OCI-LY1 (cell line): Measurements from ENCODE around the gene MBOAT2.

ENCODE experiments used
- H2AFZ ChIP-seq: fragments of 200-600 bp; sonication (generic), shearing (Covaris generic); 2 replicates; pipeline ENCODE4 v1.6.0; 2014; ENCODE audit warnings: antibody characterized with exemption, mild to moderate bottlenecking, low read length
- H3F3A ChIP-seq: fragments of 200-600 bp; sonication (generic), shearing (Covaris generic); 2 replicates; pipeline ENCODE4 v1.6.0; 2014; ENCODE audit warnings: mild to moderate bottlenecking, antibody characterized with exemption, low read length, moderate library complexity; ENCODE audit not compliant: insufficient read depth
- H3K27ac ChIP-seq: fragments of 200-600 bp; sonication (generic); 2 replicates; pipeline ENCODE4 v1.5.1; 2014; ENCODE audit warnings: low read length, mixed run types, mild to moderate bottlenecking, low read depth; ENCODE audit not compliant: poor library complexity, severe bottlenecking
- H3K27me3 ChIP-seq: fragments of 200-600 bp; sonication (generic); 2 replicates; pipeline ENCODE4 v1.6.0; 2014; ENCODE audit warnings: antibody characterized with exemption, mild to moderate bottlenecking, low read length, moderate library complexity; ENCODE audit not compliant: insufficient read depth
- H3K36me3 ChIP-seq: fragments of 200-600 bp; sonication (generic); 2 replicates; pipeline ENCODE4 v1.6.1; 2014; ENCODE audit warnings: mild to moderate bottlenecking, antibody characterized with exemption, low read length, moderate library complexity, mixed read lengths; ENCODE audit not compliant: insufficient read depth
- H3K4me1 ChIP-seq: fragments of 200-600 bp; sonication (generic); 2 replicates; pipeline ENCODE4 v1.5.1; 2014; ENCODE audit warnings: mild to moderate bottlenecking, low read length, moderate library complexity; ENCODE audit not compliant: insufficient read depth, severe bottlenecking
- H3K4me2 ChIP-seq: fragments of 200-600 bp; sonication (generic), shearing (Covaris generic); 2 replicates; pipeline ENCODE4 v1.6.1; 2014; ENCODE audit warnings: low read length
- H3K4me3 ChIP-seq: fragments of 200-600 bp; sonication (generic); 2 replicates; pipeline ENCODE4 v1.5.1; 2014; ENCODE audit warnings: low read length, low read depth, mild to moderate bottlenecking, mixed read lengths; ENCODE audit not compliant: poor library complexity, severe bottlenecking
- H3K79me2 ChIP-seq: fragments of 200-600 bp; shearing (Covaris generic); 2 replicates; pipeline ENCODE4 v1.6.1; 2016; ENCODE audit warnings: mixed run types, low read length, mixed read lengths; ENCODE audit not compliant: insufficient read depth
- H3K9ac ChIP-seq: fragments of 200-600 bp; sonication (generic), shearing (Covaris generic); 2 replicates; pipeline ENCODE4 v1.6.1; 2014; ENCODE audit warnings: mild to moderate bottlenecking, low read length, mixed read lengths
- H3K9me2 ChIP-seq: fragments of 200-600 bp; sonication (generic), shearing (Covaris generic); 2 replicates; pipeline ENCODE4 v1.6.1; 2014; ENCODE audit warnings: low read depth, mild to moderate bottlenecking, low read length, mixed read lengths
- H3K9me3 ChIP-seq: fragments of 200-600 bp; shearing (Covaris generic); 2 replicates; pipeline ENCODE4 v1.6.1; 2014; ENCODE audit warnings: low read length, mixed read lengths
- H4K20me1 ChIP-seq: fragments of 200-600 bp; sonication (generic), shearing (Covaris generic); 2 replicates; pipeline ENCODE4 v1.6.0; 2016; ENCODE audit warnings: mild to moderate bottlenecking, low read length; ENCODE audit not compliant: insufficient read depth
- EZH2 ChIP-seq: fragments of 200-600 bp; sonication (generic), shearing (Covaris generic); IDR thresholded peaks from 2 replicates; pipeline ENCODE4 v1.8.0; 2017; ENCODE audit warnings: borderline replicate concordance, mixed run types, mild to moderate bottlenecking, antibody characterized with exemption, low read length, moderate library complexity, mixed read lengths
- TF ChIP-seq, protein P1 (sequence below): fragments of 200-600 bp; sonication (generic), shearing (Covaris generic); IDR thresholded peaks from 2 replicates; pipeline ENCODE4 v1.5.1; 2017; ENCODE audit warnings: mild to moderate bottlenecking, antibody characterized with exemption, low read length, moderate library complexity, mixed read lengths

The MBOAT2 gene

GRCh38 chr2:8938384-8938783 lies 65.1 kb downstream of the MBOAT2 start:
- no peak overlapping the region for H3K9ac ChIP-seq
- H4K20me1 ChIP-seq = no peaks in the 10 kb centered on the region
- H3F3A ChIP-seq = no peaks in the 10 kb centered on the region
- H3K27ac ChIP-seq = no peak overlapping the region
- TF ChIP-seq, protein P1, sequence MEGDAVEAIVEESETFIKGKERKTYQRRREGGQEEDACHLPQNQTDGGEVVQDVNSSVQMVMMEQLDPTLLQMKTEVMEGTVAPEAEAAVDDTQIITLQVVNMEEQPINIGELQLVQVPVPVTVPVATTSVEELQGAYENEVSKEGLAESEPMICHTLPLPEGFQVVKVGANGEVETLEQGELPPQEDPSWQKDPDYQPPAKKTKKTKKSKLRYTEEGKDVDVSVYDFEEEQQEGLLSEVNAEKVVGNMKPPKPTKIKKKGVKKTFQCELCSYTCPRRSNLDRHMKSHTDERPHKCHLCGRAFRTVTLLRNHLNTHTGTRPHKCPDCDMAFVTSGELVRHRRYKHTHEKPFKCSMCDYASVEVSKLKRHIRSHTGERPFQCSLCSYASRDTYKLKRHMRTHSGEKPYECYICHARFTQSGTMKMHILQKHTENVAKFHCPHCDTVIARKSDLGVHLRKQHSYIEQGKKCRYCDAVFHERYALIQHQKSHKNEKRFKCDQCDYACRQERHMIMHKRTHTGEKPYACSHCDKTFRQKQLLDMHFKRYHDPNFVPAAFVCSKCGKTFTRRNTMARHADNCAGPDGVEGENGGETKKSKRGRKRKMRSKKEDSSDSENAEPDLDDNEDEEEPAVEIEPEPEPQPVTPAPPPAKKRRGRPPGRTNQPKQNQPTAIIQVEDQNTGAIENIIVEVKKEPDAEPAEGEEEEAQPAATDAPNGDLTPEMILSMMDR = no peak
- no peak for TF ChIP-seq EZH2
- no peak overlapping the region for H2AFZ ChIP-seq
- no peaks in the 10 kb centered on the region for H3K9me3 ChIP-seq
- no peaks in the 10 kb centered on the region for H3K4me1 ChIP-seq
- H3K27me3 ChIP-seq = peaks cover 5% of the 10 kb centered on the region; the same call in 1 of the 2 replicates
- no peak overlapping the region for H3K4me3 ChIP-seq
- no peaks in the 10 kb centered on the region for H3K36me3 ChIP-seq
- H3K79me2 ChIP-seq = no peaks in the 10 kb centered on the region
- H3K9me2 ChIP-seq = no peaks in the 10 kb centered on the region
- no peak overlapping the region for H3K4me2 ChIP-seq

DNA sequence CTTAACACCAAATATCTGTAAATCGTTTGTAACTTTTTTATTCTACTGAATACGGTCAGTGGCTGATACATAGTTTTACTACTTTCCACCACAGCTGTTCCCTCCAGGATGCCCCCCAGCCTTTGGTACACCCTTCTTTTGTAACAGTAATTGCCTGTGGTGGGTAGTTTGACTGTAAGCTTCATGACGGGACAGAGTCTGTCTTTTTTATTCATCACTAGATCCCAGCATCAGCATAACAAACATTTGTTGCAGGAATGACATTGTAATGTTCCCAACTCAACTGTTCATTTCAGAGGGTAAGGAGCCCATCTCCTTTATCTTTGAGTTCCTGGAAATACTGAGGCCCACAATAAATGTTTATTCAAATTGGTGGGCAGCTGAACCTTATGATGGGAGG lies 67.5 kb downstream of the MBOAT2 start:
- Histone ChIP-seq H3K27ac (no peak overlapping the region), H3K79me2 (no peaks in the 10 kb centered on the region), H3K4me2 (no peak overlapping the region), H3K4me3 (no peak overlapping the region), H3K4me1 (no peaks in the 10 kb centered on the region), H3K27me3 (peaks cover 5% of the 10 kb centered on the region; the same call in 1 of the 2 replicates), H3K9me3 (no peaks in the 10 kb centered on the region), H2AFZ (no peak overlapping the region), H3F3A (no peaks in the 10 kb centered on the region), H3K9me2 (no peaks in the 10 kb centered on the region), H4K20me1 (no peaks in the 10 kb centered on the region), H3K36me3 (no peaks in the 10 kb centered on the region), H3K9ac (no peak overlapping the region)
- TF ChIP-seq, protein P1 = no peak
- no peak for TF ChIP-seq EZH2

- TF ChIP-seq, protein P1 = no peak
- no peak for TF ChIP-seq EZH2
- no peak overlapping the region for H3K4me3 ChIP-seq
- no peak overlapping the region for H3K27ac ChIP-seq
- H3K9me2 ChIP-seq = no peaks in the 10 kb centered on the region
- H3K36me3 ChIP-seq = no peaks in the 10 kb centered on the region
- no peaks in the 10 kb centered on the region for H3F3A ChIP-seq
- no peak overlapping the region for H3K9ac ChIP-seq
- no peaks in the 10 kb centered on the region for H3K79me2 ChIP-seq
- H3K4me1 ChIP-seq = no peaks in the 10 kb centered on the region
- no peaks in the 10 kb centered on the region for H4K20me1 ChIP-seq
- H3K4me2 ChIP-seq = no peak overlapping the region
- H2AFZ ChIP-seq = no peak overlapping the region
- peaks cover 5% of the 10 kb centered on the region; the same call in 1 of the 2 replicates for H3K27me3 ChIP-seq
- H3K9me3 ChIP-seq = no peaks in the 10 kb centered on the region
These were observed 69.1 kb downstream of the MBOAT2 start for GRCh38 chr2:8934338-8934737.
